Measurements from ENCODE around the gene ZNF3.

Gene ZNF3

DNA sequence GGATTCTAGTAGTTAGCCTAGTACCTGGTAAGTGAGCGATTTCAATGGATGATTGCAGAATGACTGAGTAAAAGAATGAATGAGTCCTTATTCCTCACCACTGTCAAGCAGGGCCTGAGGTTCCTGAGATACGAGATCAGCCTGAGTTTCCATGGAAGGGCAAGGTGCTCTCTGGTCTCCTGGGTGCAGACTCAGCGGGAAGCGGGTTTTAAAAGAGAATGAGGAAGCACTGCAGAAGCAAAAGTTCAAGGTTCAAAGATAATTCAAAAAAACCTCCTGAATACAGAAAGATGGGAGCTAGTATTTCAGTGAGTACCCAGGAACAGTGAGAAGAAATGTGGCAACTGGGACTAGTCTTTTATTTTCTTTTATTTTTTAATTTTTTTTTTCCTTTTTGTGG lies 4.3 kb downstream of the ZNF3 start:
- Histone ChIP-seq H3K9me3 (ENCODE audit: control insufficient read depth, low read length) (peaks cover 8% of the 10 kb centered on the region), H3K27me3 (ENCODE audit: control insufficient read depth, insufficient read depth, low read length) (no peaks in the 10 kb centered on the region), H3K4me1 (ENCODE audit: control insufficient read depth, insufficient read depth, low read length) (peaks cover 25% of the 10 kb centered on the region), H3K36me3 (ENCODE audit: control insufficient read depth, insufficient read depth, low read length) (peaks cover 16% of the 10 kb centered on the region), H3K9ac (ENCODE audit: low read length) (no peak overlapping the region), H3K4me3 (ENCODE audit: low read length) (no peak overlapping the region)

DNA sequence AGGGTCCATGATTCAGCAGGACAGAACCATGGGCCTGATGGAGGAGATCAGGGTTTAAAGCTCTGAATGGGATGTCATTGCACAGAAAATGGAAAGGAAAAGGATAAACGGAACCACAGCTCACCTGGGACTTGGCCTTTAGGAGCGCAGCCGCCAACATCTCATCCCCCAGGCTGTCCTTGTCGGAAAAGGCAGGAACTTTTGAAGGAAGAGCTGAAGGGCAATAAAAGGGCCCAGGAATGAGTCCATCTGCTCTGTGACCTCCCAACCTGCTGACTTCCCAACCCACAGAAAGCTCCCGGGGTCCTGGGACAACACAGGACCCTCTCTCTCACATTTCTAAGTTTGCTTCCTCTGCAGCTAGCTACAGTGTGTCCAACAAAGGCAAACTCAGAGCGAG lies 6.1 kb downstream of the ZNF3 start:
- Histone ChIP-seq H3K9me3 (ENCODE audit: control insufficient read depth, low read length) (peaks cover 26% of the 10 kb centered on the region), H3K36me3 (ENCODE audit: control insufficient read depth, insufficient read depth, low read length) (peaks cover 33% of the 10 kb centered on the region), H3K9ac (ENCODE audit: low read length) (no peak overlapping the region), H3K4me3 (ENCODE audit: low read length) (no peak overlapping the region), H3K27me3 (ENCODE audit: control insufficient read depth, insufficient read depth, low read length) (no peaks in the 10 kb centered on the region), H3K4me1 (ENCODE audit: control insufficient read depth, insufficient read depth, low read length) (peaks cover 23% of the 10 kb centered on the region)

DNA sequence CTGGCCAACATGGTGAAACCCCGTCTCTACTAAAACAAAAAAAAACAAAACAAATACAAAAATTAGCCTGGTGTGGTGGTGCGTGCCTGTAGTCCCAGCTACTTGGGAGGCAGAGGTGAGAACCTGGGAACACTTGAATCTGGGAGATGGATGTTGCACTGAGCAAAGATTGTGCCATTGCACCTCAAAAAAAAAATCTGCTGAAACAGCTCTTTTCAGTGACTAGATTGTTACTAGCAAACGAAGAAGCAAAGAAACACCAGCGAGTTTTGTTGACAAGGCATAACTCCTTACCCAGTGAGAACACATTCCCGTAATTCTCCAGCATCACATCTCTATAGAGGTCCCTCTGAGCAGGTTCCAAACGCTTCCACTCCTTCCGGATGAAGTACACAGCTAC lies 6.7 kb downstream of the ZNF3 start:
- Histone ChIP-seq H3K27me3 (ENCODE audit: control insufficient read depth, insufficient read depth, low read length) (no peaks in the 10 kb centered on the region), H3K9ac (ENCODE audit: low read length) (no peak overlapping the region), H3K4me3 (ENCODE audit: low read length) (no peak overlapping the region), H3K9me3 (ENCODE audit: control insufficient read depth, low read length) (peaks cover 26% of the 10 kb centered on the region), H3K4me1 (ENCODE audit: control insufficient read depth, insufficient read depth, low read length) (peaks cover 17% of the 10 kb centered on the region), H3K36me3 (ENCODE audit: control insufficient read depth, insufficient read depth, low read length) (peaks cover 37% of the 10 kb centered on the region)

DNA sequence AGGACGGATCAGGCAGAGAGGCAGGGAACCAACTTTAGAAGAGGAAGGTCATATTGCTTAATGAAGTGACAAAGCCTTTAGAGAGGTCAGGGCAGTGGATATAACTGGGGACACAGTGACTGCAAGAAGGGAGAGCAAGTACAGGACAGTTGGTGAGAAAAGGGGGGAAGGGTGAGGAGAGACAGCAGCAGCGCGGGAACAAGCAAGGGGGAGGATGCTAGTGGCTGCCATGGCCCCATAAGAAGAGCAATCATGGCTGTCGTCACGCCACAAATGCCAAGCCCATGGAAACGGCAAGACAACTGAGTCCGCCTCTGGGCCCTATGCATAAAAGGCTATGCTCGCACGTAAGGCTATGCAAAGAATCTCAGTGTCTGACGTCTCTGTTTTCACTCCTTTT lies 9.1 kb downstream of the ZNF3 start:
- H3K4me1 ChIP-seq (ENCODE audit: control insufficient read depth, insufficient read depth, low read length): peaks cover 6% of the 10 kb centered on the region
- H3K9ac ChIP-seq (ENCODE audit: low read length): no peak overlapping the region
- peaks cover 37% of the 10 kb centered on the region for H3K36me3 ChIP-seq (ENCODE audit: control insufficient read depth, insufficient read depth, low read length)
- no peaks in the 10 kb centered on the region for H3K27me3 ChIP-seq (ENCODE audit: control insufficient read depth, insufficient read depth, low read length)
- peaks cover 26% of the 10 kb centered on the region for H3K9me3 ChIP-seq (ENCODE audit: control insufficient read depth, low read length)
- H3K4me3 ChIP-seq (ENCODE audit: low read length): no peak overlapping the region

DNA sequence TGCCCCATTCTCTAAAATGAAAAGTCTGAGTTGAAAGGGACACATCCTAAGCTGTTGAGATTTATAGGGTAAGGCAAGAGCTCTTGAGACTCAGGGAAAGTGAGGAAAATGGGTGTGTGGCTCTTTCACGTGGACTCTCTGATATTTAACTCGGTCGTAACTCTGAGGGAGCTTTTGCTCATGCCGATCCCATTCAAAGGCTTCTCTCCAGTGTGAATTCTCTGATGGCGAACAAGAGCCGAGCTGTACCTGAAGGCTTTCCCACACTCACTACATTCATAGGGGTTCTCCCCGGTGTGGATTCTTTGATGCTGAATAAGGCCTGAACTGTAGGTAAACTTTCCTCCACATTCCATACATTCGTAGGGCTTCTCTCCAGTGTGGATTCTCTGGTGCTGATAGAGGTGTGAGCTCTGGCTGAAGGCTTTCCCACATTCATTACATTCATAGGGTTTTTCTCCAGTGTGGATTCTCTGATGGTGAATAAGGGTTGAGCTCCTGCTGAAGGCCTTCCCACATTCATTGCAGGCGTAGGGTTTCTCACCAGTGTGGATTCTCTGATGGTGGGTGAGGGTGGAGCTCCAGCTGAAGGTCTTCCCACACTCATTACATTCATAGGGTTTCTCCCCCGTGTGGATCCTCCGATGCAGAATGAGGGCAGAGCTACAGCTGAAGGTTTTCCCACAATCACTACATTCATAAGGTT lies 10.4 kb downstream of the ZNF3 start:
- Histone ChIP-seq H3K36me3 (ENCODE audit: control insufficient read depth, insufficient read depth, low read length) (peaks cover 37% of the 10 kb centered on the region), H3K4me3 (ENCODE audit: low read length) (no peak overlapping the region)

DNA sequence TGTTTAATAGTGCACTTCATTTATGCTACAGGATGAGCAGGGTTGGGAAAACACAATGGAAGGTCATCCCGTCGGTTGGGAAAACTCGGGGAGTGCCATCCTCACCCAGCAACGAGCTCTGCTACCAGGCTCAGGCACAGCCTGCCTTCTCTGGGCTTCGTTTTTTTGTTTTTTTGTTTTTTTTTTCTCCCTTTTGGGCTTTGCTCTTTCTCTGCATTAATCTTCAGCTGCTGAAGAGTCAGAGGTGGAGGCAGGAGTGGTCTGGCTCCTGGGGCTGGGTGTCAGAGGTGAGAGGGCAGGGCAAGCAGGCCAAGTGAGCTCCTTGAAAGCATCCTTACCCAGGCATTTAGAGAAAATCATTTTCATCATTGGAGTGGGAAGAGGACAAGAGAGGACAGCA lies 11.5 kb downstream of the ZNF3 start:
- Histone ChIP-seq H3K9ac (ENCODE audit: low read length) (no peak overlapping the region), H3K9me3 (ENCODE audit: control insufficient read depth, low read length) (peaks cover 26% of the 10 kb centered on the region), H3K27me3 (ENCODE audit: control insufficient read depth, insufficient read depth, low read length) (no peaks in the 10 kb centered on the region), H3K36me3 (ENCODE audit: control insufficient read depth, insufficient read depth, low read length) (peaks cover 27% of the 10 kb centered on the region), H3K4me1 (ENCODE audit: control insufficient read depth, insufficient read depth, low read length) (peaks cover 5% of the 10 kb centered on the region), H3K4me3 (ENCODE audit: low read length) (no peak overlapping the region)

More for the DNA sequence above, 10.4 kb downstream of the ZNF3 start:
- H3K4me1 ChIP-seq (ENCODE audit: control insufficient read depth, insufficient read depth, low read length): no peaks in the 10 kb centered on the region
- H3K9ac ChIP-seq (ENCODE audit: low read length): no peak overlapping the region
- no peaks in the 10 kb centered on the region for H3K27me3 ChIP-seq (ENCODE audit: control insufficient read depth, insufficient read depth, low read length)
- H3K9me3 ChIP-seq (ENCODE audit: control insufficient read depth, low read length): peaks cover 26% of the 10 kb centered on the region

DNA sequence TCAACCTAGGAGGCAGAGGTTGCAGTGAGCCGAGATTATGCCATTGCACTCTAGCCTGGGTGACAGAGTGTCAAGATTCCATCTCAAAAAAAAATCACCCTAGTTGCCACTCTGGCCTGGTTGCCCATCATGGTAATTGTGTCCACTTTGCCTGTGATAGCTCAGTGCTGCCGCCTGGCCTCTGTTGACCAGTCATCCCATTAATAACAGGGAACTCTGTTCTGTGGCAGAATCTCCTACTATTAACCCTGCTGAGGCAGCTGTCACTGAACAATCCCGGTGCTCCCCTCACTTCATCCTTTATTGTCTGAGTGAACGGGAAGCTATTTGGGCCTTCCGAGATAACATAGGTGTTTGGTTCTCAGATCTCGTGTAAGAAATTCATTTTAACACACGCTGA lies 14.6 kb downstream of the ZNF3 start:
- Histone ChIP-seq H3K9me3 (ENCODE audit: control insufficient read depth, low read length) (peaks cover 16% of the 10 kb centered on the region), H3K4me3 (ENCODE audit: low read length) (no peak overlapping the region), H3K4me1 (ENCODE audit: control insufficient read depth, insufficient read depth, low read length) (peaks cover 5% of the 10 kb centered on the region), H3K9ac (ENCODE audit: low read length) (no peak overlapping the region), H3K36me3 (ENCODE audit: control insufficient read depth, insufficient read depth, low read length) (peaks cover 19% of the 10 kb centered on the region), H3K27me3 (ENCODE audit: control insufficient read depth, insufficient read depth, low read length) (no peaks in the 10 kb centered on the region)

DNA sequence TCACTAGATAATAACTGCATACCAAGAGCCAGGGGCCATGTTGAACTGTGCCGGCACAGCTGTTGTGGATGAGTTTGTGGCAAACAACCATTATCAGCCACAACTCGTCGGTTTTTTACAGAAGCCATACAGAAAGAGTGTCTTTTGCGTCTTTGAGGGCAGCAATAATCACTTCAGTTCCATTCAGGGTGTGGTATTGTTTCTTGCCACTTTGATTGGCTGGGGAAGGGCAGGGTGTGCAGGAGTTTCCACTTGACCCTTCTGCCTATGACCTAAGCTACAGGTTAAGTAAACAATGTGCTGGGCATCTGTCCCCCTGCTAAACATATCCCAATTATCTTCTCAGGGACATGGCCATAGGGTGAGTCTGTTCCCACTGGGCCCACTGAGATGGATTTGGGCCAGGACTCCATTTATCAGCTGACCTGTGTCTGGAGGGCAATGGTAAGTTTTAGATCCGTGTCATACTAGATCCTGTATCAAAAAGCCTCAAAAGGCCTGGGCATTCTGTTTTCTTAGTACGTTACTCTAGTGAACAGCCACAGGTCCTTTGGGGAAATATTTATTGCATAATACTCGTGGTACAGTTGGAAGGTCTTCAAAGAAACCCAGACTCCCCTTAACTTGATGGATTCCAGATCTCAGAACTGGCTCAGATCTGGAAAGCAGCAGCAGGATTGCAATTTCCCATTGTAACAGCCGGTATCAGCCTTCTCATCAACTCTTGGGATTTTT lies 15.9 kb downstream of the ZNF3 start:
- Histone ChIP-seq H3K9me3 (ENCODE audit: control insufficient read depth, low read length) (peaks cover 2% of the 10 kb centered on the region), H3K9ac (ENCODE audit: low read length) (no peak overlapping the region), H3K36me3 (ENCODE audit: control insufficient read depth, insufficient read depth, low read length) (peaks cover 6% of the 10 kb centered on the region), H3K4me3 (ENCODE audit: low read length) (no peak overlapping the region), H3K27me3 (ENCODE audit: control insufficient read depth, insufficient read depth, low read length) (no peaks in the 10 kb centered on the region), H3K4me1 (ENCODE audit: control insufficient read depth, insufficient read depth, low read length) (peaks cover 5% of the 10 kb centered on the region)

DNA sequence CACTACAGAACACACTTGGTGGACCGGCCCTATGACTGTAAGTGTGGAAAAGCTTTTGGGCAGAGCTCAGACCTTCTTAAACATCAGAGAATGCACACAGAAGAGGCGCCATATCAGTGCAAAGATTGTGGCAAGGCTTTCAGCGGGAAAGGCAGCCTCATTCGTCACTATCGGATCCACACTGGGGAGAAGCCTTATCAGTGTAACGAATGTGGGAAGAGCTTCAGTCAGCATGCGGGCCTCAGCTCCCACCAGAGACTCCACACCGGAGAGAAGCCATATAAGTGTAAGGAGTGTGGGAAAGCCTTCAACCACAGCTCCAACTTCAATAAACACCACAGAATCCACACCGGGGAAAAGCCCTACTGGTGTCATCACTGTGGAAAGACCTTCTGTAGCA lies 17.4 kb downstream of the ZNF3 start:
- no peak overlapping the region for H3K9ac ChIP-seq (ENCODE audit: low read length)
- H3K36me3 ChIP-seq (ENCODE audit: control insufficient read depth, insufficient read depth, low read length): no peaks in the 10 kb centered on the region
- H3K4me1 ChIP-seq (ENCODE audit: control insufficient read depth, insufficient read depth, low read length): peaks cover 5% of the 10 kb centered on the region
- no peak overlapping the region for H3K4me3 ChIP-seq (ENCODE audit: low read length)
- H3K27me3 ChIP-seq (ENCODE audit: control insufficient read depth, insufficient read depth, low read length): no peaks in the 10 kb centered on the region
- no peaks in the 10 kb centered on the region for H3K9me3 ChIP-seq (ENCODE audit: control insufficient read depth, low read length)

DNA sequence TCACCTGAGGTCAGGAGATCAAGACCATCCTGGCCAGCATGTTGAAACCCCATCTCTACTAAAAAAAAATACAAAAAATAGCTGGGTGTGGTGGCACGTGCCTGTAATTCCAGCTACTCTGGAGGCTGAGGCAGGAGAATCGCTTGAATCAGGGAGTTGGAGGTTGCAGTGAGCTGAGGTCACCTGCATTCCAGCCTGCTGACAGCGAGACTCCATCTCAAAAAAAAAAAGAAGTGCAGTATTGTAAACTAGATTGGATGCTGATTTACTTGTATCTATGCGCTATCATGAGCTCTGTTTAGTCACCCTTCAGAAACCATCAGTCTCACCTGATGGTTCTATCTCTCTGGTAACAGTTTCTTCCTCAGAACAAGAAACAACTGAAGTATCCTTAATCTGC lies 18.1 kb downstream of the ZNF3 start:
- H3K9ac ChIP-seq (ENCODE audit: low read length): no peak overlapping the region
- H3K9me3 ChIP-seq (ENCODE audit: control insufficient read depth, low read length): no peaks in the 10 kb centered on the region
- peaks cover 5% of the 10 kb centered on the region for H3K4me1 ChIP-seq (ENCODE audit: control insufficient read depth, insufficient read depth, low read length)
- no peaks in the 10 kb centered on the region for H3K27me3 ChIP-seq (ENCODE audit: control insufficient read depth, insufficient read depth, low read length)
- no peaks in the 10 kb centered on the region for H3K36me3 ChIP-seq (ENCODE audit: control insufficient read depth, insufficient read depth, low read length)
- no peak overlapping the region for H3K4me3 ChIP-seq (ENCODE audit: low read length)

DNA sequence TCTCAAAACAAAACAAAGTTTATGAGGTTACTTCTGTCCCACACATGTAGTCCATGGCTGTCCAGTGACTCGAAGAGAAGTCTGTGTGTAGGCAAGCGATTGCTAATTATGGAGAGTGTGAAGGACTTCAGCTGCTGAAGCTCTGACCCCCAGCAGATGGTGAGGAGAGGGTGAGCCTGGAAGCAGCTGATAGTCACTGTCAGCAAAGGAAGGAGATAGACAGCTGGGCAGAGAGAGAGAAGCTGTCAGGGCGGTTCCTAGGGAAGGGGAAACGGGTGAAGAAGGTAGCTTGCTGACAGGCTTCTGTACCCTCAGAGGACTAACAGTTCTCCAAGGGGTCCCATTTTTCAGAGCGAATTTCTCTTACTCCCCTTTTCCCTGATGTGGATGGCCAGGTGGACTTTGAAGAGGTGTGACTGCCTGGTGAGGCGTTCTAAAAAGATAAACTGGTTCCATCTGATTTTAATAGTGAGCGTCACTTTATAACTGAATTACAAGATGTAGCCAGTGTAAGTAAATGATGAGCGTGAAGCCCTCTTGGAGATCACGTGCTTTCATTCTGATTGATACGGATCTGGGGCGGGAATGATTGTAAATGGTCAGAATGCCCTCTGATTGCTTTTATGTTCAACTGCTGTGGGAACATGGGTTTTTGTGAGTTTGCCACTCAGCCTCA lies 19.9 kb downstream of the ZNF3 start:
- Histone ChIP-seq H3K4me1 (ENCODE audit: control insufficient read depth, insufficient read depth, low read length) (peaks cover 5% of the 10 kb centered on the region), H3K27me3 (ENCODE audit: control insufficient read depth, insufficient read depth, low read length) (no peaks in the 10 kb centered on the region), H3K9ac (ENCODE audit: low read length) (no peak overlapping the region), H3K9me3 (ENCODE audit: control insufficient read depth, low read length) (no peaks in the 10 kb centered on the region), H3K36me3 (ENCODE audit: control insufficient read depth, insufficient read depth, low read length) (no peaks in the 10 kb centered on the region), H3K4me3 (ENCODE audit: low read length) (no peak overlapping the region)

DNA sequence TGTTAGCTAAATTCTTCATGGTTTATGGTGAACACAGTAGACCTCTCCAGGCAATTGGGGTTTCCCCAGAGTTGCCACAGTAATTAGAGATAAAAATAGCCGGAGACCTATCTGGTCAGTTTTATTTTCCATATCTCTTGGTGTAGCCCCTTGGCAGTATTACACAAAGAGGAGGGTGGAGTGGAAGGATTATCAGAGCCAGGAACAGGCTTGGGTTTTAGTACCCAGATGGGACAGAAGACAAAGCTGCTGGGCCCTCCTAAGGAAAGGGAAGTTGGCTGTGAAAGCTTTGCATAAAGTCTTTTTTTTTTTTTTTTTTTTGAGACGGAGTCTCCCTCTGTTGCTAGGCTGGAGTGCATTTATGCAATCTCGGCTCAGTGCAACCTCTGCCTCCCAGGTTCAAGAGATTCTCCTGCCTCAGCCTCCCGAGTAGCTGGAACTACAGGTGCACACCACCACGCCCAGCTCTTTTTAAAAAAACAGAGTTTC lies 22.2 kb downstream of the ZNF3 start:
- Histone ChIP-seq H3K9ac (ENCODE audit: low read length) (no peak overlapping the region), H3K27me3 (ENCODE audit: control insufficient read depth, insufficient read depth, low read length) (no peaks in the 10 kb centered on the region), H3K9me3 (ENCODE audit: control insufficient read depth, low read length) (no peaks in the 10 kb centered on the region), H3K4me3 (ENCODE audit: low read length) (no peak overlapping the region), H3K4me1 (ENCODE audit: control insufficient read depth, insufficient read depth, low read length) (no peaks in the 10 kb centered on the region), H3K36me3 (ENCODE audit: control insufficient read depth, insufficient read depth, low read length) (no peaks in the 10 kb centered on the region)

All from mucosa of stomach (tissue), 1 donor.